Brain microvascular endothelial cell (primary cell): ENCODE measurements around the gene NEDD9.

Experiments
- DNase-seq: peaks from one replicate; pipeline ENCODE4 v3.0.0-alpha.2; 2020
- H3K27ac ChIP-seq: fragments of 250-450 bp; sonication (Bioruptor Pico); 2 replicates; pipeline ENCODE4 v1.5.1; 2020; ENCODE audit warnings: mild to moderate bottlenecking, moderate library complexity
- H3K27me3 ChIP-seq: fragments of 250-450 bp; sonication (Bioruptor Pico); replicated peaks from 2 replicates; pipeline ENCODE4 v1.5.1; 2020; ENCODE audit warnings: mild to moderate bottlenecking
- H3K36me3 ChIP-seq: fragments of 250-450 bp; sonication (Bioruptor Pico); replicated peaks from 2 replicates; pipeline ENCODE4 v1.5.1; 2020; ENCODE audit warnings: mild to moderate bottlenecking
- H3K4me3 ChIP-seq: 2 replicates; pipeline ENCODE4 v1.5.1; 2011; ENCODE audit warnings: low read depth, mild to moderate bottlenecking, control low read depth, low read length, moderate library complexity
- in situ Hi-C: cut with HindIII; loops from 2 replicates; pipeline ENCODE4 v1.10.0; 2017; ENCODE audit warnings: low sequenced_read_pairs, low pct_ligation_motif_present
- TF ChIP-seq, protein P1 (sequence below): IDR thresholded peaks from 2 replicates; pipeline ENCODE4 v1.5.1; 2011; ENCODE audit warnings: low read depth, mild to moderate bottlenecking, moderate library complexity, low read length, control low read depth, inconsistent platforms; ENCODE audit errors: missing control alignments

Gene NEDD9

GRCh38 chr6:11192167-11192566 is 40.3 kb downstream of the NEDD9 start:
- in situ Hi-C loops: no loop called here

DNA sequence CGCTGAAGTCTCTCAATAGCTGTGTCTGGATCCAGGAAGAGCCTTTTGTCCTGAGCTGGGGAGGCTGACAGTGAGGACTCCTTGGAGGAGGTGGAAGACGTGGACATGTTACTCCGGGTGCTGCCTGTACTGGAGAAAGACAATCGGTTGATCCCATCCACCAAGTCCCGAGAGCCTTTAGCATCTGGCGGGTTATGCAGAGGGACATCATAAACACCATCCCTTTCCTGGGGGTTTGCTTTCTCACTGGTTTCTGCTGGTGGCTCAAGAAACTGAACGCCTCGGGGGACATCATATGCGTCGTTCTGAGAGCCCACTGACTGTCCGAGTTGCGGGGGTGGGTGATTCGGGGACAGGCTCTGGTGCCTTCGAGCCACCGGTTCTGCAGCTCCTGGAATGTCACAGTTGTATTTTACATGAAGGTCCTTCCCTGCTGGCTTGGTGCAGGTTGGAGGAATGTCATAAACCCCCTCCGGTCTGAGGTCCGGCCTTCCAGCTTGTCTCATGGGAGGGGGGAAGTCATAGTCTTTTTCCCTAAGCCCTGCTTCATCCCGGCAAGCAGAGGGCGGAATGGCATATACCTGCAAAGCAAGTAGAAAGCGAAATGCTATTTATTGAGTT is 41.7 kb downstream of the NEDD9 start:
- TF ChIP-seq, protein P1, sequence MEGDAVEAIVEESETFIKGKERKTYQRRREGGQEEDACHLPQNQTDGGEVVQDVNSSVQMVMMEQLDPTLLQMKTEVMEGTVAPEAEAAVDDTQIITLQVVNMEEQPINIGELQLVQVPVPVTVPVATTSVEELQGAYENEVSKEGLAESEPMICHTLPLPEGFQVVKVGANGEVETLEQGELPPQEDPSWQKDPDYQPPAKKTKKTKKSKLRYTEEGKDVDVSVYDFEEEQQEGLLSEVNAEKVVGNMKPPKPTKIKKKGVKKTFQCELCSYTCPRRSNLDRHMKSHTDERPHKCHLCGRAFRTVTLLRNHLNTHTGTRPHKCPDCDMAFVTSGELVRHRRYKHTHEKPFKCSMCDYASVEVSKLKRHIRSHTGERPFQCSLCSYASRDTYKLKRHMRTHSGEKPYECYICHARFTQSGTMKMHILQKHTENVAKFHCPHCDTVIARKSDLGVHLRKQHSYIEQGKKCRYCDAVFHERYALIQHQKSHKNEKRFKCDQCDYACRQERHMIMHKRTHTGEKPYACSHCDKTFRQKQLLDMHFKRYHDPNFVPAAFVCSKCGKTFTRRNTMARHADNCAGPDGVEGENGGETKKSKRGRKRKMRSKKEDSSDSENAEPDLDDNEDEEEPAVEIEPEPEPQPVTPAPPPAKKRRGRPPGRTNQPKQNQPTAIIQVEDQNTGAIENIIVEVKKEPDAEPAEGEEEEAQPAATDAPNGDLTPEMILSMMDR: no peak
- peaks cover 29% of the 10 kb centered on the region for H3K36me3 ChIP-seq
- no peak overlapping the region for H3K27ac ChIP-seq
- no peak for DNase-seq
- H3K27me3 ChIP-seq: no peaks in the 10 kb centered on the region
- in situ Hi-C loops: no loop called here
- H3K4me3 ChIP-seq: no peak overlapping the region

More at GRCh38 chr6:11192167-11192566, 40.3 kb downstream of the NEDD9 start:
- TF ChIP-seq, protein P1: no peak
- Histone ChIP-seq H3K36me3 (peaks cover 24% of the 10 kb centered on the region), H3K27me3 (no peaks in the 10 kb centered on the region), H3K27ac (no peak overlapping the region), H3K4me3 (no peak overlapping the region)
- no peak for DNase-seq

DNA sequence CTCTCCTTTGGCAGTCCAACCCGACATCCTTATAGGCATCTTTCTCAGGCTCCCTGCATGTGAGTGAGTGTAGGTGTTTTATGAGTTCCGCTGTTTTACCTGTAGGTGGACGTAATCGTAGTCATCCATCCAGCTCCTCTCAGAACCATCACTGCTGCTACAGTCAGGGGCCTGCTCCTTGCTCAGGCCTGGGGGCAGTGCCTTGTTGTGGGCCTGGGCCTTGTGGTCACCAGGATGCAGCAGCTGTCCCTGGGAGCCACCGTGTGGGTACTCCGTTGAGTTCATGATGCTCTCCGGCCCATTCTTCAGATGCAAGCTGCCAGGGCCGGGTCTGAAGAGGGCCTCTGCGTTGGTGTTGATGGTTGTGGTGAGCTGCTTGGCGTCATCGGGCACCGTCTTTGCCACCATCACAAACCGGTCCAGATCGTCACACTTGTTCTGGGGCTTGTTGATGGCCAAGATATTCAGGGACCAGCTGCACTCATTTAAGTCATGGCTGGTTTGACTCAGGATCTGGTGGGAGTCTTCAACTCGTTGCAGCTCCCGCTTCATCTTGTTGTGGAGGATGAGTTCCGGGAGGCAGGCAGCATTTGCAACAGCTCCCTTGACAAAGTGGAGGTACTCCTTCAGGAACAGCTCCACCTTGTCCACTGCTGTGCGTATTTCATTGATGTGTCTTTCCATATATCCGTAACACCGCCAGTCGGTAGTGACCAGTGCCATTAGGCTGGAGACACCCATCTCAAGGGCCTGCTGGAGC is 42.4 kb downstream of the NEDD9 start:
- in situ Hi-C loops: no loop called here

GRCh38 chr6:11188161-11188915 is 44.1 kb downstream of the NEDD9 start:
- H3K4me3 ChIP-seq: no peak overlapping the region
- peak overlapping the region; percentile 6 for H3K27ac ChIP-seq
- TF ChIP-seq, protein P1: no peak
- in situ Hi-C loops: no loop called here
- H3K27me3 ChIP-seq: no peaks in the 10 kb centered on the region
- DNase-seq: no peak
- H3K36me3 ChIP-seq: peaks cover 37% of the 10 kb centered on the region

More for the DNA sequence above, 42.4 kb downstream of the NEDD9 start:
- H3K36me3 ChIP-seq: peaks cover 36% of the 10 kb centered on the region
- TF ChIP-seq, protein P1: no peak
- no peak for DNase-seq
- no peaks in the 10 kb centered on the region for H3K27me3 ChIP-seq
- no peak overlapping the region for H3K27ac ChIP-seq
- H3K4me3 ChIP-seq: no peak overlapping the region

DNA sequence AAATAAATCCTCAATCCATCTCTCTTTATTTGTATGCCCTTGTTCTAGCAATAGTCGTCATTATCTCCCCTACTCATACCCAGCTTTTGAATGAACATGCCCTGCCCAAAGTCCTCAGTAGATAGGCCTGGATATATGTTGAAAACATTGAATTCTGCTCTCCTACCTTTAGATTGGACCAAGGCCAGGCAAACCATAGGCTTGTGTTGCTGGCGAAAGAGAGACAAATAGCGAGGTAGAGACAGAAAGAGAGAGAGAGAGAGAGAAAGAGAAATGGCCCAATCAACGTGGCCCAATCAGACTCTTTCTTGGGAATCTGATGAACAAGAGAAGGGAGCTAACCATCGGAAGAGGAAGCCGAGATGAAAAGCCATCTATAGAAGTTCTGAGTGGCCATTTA is 45.2 kb downstream of the NEDD9 start:
- no peak overlapping the region for H3K4me3 ChIP-seq
- in situ Hi-C loops: no loop called here
- no peaks in the 10 kb centered on the region for H3K27me3 ChIP-seq
- DNase-seq: no peak
- TF ChIP-seq, protein P1: no peak
- H3K27ac ChIP-seq: no peak overlapping the region
- H3K36me3 ChIP-seq: peaks cover 37% of the 10 kb centered on the region
